ENCODE data around the gene SCRG1.
A peak's percentile ranks its signal among the peaks of the same experiment; 100 is the strongest.

The SCRG1 gene

GRCh38 chr4:173362666-173363065 is 36.2 kb downstream of the SCRG1 start:
- DNase-seq (ENCODE audit: low read depth in 2 of 2) = no peak

- no peak for DNase-seq (ENCODE audit: low read depth in 2 of 2)
These were observed 38.2 kb downstream of the SCRG1 start for GRCh38 chr4:173360587-173361221.

- no peak for DNase-seq (ENCODE audit: low read depth in 2 of 2)
These were observed 41.0 kb downstream of the SCRG1 start for GRCh38 chr4:173357939-173358338.

- DNase-seq (ENCODE audit: low read depth in 2 of 2) = no peak
These were observed 51.4 kb downstream of the SCRG1 start for GRCh38 chr4:173347467-173347866.

GRCh38 chr4:173346074-173346473 is 52.8 kb downstream of the SCRG1 start:
- DNase-seq (ENCODE audit: low read depth in 2 of 2) = peak; percentile 71 to 73

- no peak for DNase-seq (ENCODE audit: low read depth in 2 of 2)
These were observed 53.3 kb downstream of the SCRG1 start for GRCh38 chr4:173345648-173346047.

- no peak for DNase-seq (ENCODE audit: low read depth in 2 of 2)
These were observed 55.0 kb downstream of the SCRG1 start for GRCh38 chr4:173343832-173344397.

GRCh38 chr4:173337463-173337862 is 61.5 kb downstream of the SCRG1 start:
- DNase-seq (ENCODE audit: low read depth in 2 of 2) = no peak

GRCh38 chr4:173334891-173335752 is 63.8 kb downstream of the SCRG1 start:
- peak; percentile 37 to 49 for DNase-seq (ENCODE audit: low read depth in 2 of 2)
